SH-SY5Y (cell line): ENCODE results near the gene TM7SF2.

Source experiments
- GATA2 ChIP-seq: IDR thresholded peaks from 2 replicates; pipeline ENCODE4 v1.6.1; 2011; ENCODE audit warnings: mild to moderate bottlenecking, low read depth, low read length
- GATA3 ChIP-seq: IDR thresholded peaks from 2 replicates; pipeline ENCODE4 v1.6.1; 2011; ENCODE audit warnings: low read depth, mild to moderate bottlenecking, low read length, moderate library complexity

GRCh38 chr11:65071907-65072630 is 39.6 kb upstream of the TM7SF2 start:
- TF ChIP-seq GATA2, result no peak
- TF ChIP-seq GATA3, result no peak
